ENCODE data around the gene INPP5K. TPM values are rescaled to one million over a fixed set of nuclear protein-coding genes. Genes with fewer than 3 reads are reported as not detected.

The INPP5K gene
- total RNA-seq, 1 donor = 19.9 TPM

DNA sequence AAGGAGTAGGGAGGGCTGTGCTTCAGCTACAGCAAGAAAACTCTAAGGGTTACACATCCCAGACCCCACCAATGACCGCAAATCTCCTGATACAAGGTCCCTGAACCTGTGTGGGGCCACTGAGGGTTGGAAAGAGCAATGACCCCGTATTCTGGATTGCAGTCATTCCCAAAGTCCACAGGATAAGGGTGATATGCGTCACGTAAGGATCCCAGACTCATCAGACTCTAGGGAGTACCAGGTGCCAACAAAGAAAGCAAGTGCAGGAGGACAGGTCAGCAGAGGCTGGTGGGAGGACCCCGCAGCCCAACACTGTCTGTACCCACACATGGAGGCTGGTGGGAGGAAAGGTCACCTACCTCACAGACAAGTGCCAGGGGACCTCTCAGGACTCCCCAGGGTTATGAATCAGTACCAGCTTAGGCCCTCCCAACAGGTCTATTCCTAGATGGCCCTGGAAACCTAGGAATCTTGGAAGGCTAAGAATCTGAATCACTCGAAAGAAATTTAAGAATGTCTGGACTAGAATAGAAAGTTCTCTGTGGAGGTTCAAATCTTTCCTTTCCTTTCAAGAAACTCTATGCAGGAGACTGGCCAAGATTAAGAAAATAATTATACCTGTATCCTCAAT lies 30.0 kb upstream of the INPP5K start:
- TF ChIP-seq, protein P1, sequence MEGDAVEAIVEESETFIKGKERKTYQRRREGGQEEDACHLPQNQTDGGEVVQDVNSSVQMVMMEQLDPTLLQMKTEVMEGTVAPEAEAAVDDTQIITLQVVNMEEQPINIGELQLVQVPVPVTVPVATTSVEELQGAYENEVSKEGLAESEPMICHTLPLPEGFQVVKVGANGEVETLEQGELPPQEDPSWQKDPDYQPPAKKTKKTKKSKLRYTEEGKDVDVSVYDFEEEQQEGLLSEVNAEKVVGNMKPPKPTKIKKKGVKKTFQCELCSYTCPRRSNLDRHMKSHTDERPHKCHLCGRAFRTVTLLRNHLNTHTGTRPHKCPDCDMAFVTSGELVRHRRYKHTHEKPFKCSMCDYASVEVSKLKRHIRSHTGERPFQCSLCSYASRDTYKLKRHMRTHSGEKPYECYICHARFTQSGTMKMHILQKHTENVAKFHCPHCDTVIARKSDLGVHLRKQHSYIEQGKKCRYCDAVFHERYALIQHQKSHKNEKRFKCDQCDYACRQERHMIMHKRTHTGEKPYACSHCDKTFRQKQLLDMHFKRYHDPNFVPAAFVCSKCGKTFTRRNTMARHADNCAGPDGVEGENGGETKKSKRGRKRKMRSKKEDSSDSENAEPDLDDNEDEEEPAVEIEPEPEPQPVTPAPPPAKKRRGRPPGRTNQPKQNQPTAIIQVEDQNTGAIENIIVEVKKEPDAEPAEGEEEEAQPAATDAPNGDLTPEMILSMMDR (IDR thresholded peaks at IDR 0.05; ENCODE audit: insufficient read depth, low read depth, low read length) = no peak
- DNase-seq (ENCODE audit: low read depth) = no peak
- no peak overlapping the region for H3K4me3 ChIP-seq (ENCODE audit: low read depth, low read length)

DNA sequence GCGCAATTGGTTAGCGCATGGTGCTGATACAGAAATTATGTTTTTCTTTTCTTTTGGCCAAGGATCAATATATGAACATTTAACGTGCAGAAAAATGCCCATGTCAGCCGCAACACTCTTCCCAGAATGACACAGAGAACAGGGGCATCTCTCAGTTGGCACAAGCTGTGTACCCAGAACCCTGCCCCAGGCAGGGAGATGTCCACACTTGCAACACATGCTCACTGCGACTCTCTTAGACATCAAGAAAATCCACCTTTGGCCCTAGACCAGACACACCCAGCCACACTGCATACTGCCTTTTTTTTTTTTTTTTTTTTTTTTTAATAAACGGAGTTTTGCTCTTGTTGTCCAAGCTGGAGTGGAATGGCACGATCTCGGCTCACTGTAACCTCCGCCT lies 29.2 kb upstream of the INPP5K start:
- TF ChIP-seq, protein P1 (IDR thresholded peaks at IDR 0.05; ENCODE audit: insufficient read depth, low read depth, low read length) = no peak
- no peak for DNase-seq (ENCODE audit: low read depth)

DNA sequence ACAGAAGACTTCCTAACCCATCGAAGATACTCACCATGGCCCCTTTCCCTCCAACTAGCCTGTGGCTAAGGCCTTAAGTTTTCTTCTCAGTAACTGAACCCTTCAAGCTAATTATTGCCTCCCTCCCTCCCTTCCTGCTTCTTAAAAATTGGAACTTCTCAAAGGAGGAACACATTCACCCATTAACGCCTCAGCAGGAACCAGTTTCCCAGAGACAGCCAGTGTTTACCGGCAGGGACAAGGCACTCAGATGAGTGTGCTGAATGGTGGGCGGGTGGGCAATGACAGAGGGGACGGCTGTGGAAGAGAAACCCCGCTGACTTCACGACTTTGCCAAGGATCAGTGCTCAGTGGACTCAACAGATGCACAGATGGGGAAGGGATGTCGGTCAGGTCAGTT lies 25.9 kb upstream of the INPP5K start:
- no peak overlapping the region for H3K4me3 ChIP-seq (ENCODE audit: low read depth, low read length)
- TF ChIP-seq, protein P1 (IDR thresholded peaks at IDR 0.05; ENCODE audit: insufficient read depth, low read depth, low read length) = no peak
- no peak for DNase-seq (ENCODE audit: low read depth)

More for the DNA sequence above, 29.2 kb upstream of the INPP5K start:
- no peak overlapping the region for H3K4me3 ChIP-seq (ENCODE audit: low read depth, low read length)

DNA sequence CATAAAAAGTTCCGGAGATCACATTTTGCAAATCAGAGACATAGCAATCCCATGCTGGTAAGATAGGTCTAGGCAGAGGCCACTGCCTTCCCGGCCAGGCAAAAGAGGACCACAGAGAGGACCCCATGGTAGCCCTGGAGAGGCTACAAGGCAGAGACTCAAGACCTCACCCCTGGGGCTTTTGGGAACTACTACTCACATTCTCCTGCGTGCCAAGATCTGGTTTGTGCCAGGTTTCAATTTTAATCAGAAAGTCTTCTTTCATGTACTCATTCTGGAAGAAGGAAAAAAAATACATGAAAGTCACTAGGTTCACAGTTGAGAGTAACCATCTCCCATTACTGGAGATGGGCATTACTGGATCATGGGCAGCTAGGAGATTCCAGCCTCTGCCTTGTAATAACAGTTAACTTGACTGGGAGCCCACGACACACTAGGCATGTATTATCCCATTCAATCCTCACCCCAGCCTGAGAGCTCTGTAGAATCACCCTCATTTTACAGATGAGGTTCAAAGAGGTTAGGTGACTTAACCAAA lies 25.0 kb upstream of the INPP5K start:
- TF ChIP-seq, protein P1 (IDR thresholded peaks at IDR 0.05; ENCODE audit: insufficient read depth, low read depth, low read length) = no peak
- H3K4me3 ChIP-seq (ENCODE audit: low read depth, low read length) = no peak overlapping the region
- DNase-seq (ENCODE audit: low read depth) = no peak

DNA sequence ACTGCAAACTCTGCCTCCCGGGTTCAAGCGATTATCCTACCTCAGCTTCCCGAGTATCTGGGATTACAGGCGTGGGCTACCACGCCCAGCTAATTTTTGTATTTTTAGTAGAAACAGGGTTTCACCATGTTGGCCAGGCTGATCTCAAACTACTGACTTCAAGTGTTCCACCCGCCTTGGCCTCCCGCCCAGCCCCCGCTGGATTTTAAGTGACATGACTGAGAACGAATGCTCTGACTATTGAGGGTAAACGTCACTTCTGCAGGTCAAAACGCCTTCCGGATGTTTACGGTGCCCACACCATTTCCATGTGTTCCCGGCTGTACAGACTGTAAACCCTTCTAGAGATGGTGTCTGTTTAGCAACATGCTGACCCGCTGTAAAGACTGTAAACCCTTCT lies 23.4 kb upstream of the INPP5K start:
- DNase-seq (ENCODE audit: low read depth) = no peak
- H3K4me3 ChIP-seq (ENCODE audit: low read depth, low read length) = no peak overlapping the region
- TF ChIP-seq, protein P1 (IDR thresholded peaks at IDR 0.05; ENCODE audit: insufficient read depth, low read depth, low read length) = no peak

DNA sequence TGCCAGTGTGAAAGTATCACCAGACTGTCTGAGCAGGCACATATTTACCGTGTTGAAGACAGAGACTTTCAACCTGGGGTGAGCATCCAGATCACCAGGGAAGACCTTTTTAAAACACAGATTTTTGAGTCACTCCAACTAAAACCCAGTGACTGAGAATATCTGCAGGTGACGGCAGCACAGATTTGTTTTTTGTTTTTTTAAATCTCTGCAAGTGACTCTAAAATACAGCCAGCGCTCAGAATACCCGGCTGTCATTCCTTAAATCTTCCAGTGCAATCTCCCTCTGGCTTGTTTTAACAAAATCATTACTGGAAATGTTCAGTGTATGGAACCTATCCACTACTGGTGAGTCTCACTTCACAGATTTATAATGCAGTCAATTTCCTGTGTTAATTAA lies 19.3 kb upstream of the INPP5K start:
- no peak for DNase-seq (ENCODE audit: low read depth)
- H3K4me3 ChIP-seq (ENCODE audit: low read depth, low read length) = no peak overlapping the region
- TF ChIP-seq, protein P1 (IDR thresholded peaks at IDR 0.05; ENCODE audit: insufficient read depth, low read depth, low read length) = no peak
